SW480 (cell line): Measurements from ENCODE around the gene TPRKB.
A peak's percentile ranks its signal among the peaks of the same experiment; 100 is the strongest.
"Not testable (repeated sequence)": the region's sequence is repeated elsewhere in the genome, so short reads cannot be mapped to it uniquely, and the experiment has no call there.

Experiments used
- DNase-seq: peaks from one replicate; pipeline ENCODE4 v3.0.0-alpha.2; 2016; ENCODE audit warnings: low spot score

TPRKB gene

DNA sequence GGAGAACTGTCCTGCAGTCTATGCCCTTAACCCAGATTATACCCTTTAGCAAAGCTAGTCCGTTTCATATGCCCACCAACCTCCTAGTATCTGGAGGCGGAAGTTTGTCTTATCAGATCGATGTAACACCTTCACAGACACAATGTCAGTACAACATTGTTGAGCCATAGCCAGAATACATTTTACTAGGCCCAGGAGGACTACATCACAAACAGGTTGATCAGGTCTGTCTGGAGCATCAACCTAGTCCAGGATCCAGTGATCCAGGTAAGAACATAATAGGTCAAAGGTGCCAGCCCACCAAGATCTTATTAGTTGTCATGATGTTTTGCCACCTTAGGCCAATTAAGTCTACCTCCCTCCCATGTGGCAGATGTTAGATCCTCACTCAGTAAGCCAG, 2.0 kb upstream of the TPRKB start:
- no peak for DNase-seq

DNA sequence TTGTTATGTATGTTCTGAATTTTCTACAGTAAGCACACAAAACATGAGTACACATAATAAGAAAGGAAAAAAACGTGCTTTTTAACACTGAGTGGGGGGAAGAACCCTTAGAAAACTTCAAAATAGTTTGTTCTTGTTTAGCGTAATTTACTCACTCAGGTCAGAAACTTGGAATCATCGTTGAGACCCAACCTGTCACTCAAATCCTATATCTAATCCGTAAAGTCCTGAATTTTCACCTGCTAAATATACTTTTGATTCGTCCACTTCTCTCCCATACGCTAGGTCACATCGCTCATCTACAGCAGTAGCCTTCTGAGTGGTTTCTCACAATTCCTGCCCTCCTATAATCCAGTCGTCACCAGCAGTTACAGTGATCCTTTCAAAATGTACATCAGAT, 767 bp downstream of the TPRKB start:
- no peak for DNase-seq

DNA sequence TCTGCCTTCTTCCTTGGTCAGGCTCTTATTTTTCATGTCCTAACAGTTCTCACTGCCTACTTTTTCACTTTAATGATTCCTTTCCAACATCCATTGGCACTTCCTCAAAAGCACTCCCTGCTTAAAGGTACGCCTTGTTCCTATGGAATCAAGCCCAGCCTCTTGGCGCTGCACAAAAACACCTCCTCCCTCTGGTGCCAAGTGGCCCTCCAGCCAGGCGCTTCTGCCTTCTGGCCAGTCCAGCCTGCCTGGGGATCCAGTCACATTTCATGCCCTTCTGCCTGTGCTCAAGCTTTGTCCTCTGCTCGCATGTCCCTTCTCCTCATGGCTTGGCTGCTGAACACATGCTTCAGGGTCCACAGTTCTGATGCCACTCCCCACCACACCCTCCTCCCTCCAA, 6.3 kb downstream of the TPRKB start:
- DNase-seq: no peak

DNA sequence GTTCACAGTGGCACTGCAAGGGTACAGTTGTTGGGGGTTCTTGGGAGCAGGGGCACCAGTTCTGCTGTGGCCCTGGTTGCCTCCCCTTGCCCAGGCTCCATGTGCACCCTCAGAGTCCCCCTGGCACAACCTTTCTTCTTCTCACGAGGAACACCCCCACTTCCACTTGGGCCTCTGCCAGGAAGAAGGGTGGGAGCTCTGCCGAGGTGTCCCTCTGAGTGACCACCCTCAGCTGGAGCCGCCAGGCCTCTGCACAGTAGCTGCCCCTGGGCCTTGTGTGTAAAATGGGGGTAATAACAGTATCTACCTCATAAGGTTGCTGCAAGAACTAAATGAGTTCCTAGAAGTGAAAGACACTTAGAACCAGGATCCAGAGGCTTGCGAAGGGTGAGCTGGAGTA, 8.4 kb downstream of the TPRKB start:
- DNase-seq: no peak

DNA sequence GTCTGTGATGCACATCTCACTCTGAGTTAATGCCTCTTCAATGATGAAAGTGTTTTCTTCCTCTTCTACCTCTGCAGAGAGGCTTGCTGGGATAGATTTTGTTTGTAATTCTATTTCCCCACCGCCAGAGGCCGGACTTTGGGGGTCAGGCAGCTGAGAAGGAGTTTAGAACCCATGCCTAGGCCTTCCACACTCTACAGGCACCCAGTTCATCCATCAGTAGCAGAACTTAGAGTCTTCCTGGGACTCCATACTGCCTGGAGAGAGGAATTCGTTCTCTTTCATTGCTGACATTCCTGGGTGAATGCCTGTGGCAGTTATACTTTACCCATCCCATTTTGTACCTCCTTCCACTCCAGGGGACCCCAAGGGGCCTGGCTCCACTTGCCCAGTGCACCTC, 9.1 kb downstream of the TPRKB start:
- DNase-seq: no peak

DNA sequence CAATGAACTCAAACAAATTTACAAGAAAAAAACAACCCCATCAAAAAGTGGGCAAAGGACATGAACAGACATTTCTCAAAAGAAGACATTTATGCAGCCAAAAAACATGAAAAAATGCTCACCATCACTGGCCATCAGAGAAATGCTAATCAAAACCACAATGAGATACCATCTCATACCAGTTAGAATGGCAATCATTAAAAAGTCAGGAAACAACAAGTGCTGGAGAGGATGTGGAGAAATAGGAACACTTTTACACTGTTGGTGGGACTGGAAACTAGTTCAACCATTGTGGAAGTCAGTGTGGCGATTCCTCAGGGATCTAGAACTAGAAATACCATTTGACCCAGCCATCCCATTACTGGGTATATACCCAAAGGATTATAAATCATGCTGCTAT, 10.5 kb downstream of the TPRKB start:
- DNase-seq: not testable (repeated sequence)

DNA sequence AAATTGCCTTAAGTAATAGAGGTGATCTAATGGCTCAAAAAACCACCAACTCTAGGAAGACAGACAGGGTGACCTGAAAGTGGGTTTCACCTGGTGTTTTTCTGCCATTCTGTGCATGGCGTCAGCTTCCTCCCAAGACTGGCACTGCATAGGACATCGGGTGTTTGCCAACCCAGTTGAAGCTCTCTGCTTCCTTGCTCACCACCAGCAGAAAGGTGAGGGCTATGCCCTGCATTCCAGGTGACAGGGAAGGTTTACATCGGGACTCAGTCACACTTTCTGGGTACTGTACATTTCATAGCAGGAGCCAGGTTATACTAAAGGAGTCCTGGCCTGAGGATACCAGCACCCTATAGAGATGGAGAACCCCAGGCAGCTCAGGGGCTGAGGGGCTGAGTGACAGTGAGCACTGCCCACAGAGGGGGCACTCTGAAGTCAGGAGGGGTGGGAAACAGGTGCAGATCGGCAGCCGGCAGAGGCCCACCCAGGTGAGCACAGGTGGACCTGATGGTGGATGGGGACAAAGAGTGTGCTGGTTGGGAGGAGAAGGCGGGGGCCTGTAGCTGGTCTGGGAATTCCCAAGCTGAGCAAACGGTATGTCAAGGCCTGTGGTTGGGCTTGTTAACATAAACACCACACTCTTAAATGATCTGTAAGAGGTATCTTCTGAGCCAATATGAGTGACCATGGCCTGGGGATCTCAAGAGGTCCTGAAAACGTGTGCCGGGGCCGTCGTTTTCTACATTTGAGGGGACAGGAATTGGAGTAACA, 18.1 kb downstream of the TPRKB start:
- DNase-seq: no peak

DNA sequence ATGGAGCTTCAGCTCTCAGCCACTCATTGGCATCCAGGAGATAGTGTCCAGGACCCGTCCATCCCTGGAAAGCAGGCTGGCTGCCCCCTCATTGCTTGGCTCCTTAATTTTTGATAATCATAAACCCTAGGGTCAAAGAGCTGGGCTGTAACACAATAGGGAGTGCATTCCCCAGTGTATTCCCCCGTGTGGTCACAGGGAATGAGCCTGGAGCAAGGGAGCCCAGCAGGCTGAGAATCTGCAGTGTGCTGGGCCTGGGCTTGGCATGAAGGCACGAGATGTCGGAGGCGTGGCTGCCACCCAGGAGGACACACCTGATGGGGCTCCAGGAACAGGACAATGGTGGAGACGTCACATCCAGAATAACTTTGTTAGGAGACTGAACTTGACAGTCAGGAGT, 18.7 kb downstream of the TPRKB start:
- no peak for DNase-seq

DNA sequence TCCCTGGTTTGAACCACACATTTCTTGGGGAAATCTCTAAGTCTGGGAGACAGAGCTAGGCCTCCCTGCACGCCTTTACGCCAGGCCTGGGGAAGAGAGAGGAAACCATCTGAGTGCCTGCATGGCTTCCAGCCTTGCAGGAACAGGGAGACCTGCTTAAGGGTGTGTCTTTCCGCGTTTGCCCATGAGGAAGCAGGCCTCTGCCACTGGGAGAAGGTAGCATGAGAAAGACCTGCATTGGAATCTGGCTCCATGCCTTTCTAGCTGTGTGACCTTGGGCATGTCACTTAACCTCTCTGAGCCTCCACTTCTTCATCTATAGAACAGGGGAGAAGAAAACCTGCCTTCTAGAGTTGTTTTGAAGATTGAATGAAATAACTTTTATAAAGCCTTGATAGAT, 19.4 kb downstream of the TPRKB start:
- DNase-seq: not testable (repeated sequence)

DNA sequence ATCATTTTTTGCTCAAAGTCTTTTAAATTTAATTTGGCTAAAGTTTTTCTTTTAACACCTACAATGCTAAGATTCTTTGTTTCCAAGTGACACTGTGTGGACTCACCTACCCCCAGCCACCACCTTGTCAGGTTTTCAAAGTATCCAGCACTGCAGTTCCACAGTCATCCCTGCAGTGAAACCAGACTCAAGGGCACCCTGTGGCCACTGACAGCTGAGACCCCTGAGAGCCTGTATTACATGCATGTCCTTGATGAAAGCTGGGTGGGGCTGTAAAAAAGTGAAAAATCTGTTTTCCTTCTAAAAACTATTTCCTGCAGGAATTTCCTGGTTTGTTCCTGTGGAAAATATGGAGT, 19.9 kb downstream of the TPRKB start:
- no peak for DNase-seq

DNA sequence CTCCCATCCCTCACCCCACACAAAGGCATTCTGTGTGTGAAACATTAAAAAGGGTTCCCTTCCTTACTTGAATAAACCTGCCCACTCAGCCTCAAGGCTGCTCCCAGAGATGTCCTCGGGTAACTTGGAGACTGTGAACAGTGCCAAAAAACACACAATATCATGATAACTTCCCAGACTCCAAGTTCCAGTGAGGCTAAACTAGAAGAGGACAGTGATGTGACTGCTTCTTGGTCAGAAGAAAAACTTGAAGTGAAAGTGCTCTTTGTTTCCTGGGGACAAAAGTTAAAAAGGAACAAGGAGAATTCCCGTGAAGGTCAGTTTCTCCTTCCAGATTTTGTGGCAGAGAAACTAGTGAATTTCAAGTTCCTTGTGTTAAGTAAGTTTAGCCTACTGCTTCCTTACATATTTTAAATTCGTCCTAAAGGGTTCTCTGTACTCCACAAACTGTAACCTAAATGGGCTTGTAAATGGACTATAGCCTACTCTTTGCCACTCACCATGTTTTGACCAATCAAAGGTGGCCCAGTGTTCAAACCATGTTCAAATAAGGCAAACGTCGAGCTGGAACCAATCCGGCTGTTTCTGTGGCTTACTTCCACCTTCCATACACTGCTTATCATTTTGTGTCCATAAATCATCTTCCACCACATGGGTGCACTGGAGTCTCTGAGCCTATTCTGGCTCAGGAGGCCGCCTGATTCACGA, 20.4 kb downstream of the TPRKB start:
- peak; percentile 25 for DNase-seq

DNA sequence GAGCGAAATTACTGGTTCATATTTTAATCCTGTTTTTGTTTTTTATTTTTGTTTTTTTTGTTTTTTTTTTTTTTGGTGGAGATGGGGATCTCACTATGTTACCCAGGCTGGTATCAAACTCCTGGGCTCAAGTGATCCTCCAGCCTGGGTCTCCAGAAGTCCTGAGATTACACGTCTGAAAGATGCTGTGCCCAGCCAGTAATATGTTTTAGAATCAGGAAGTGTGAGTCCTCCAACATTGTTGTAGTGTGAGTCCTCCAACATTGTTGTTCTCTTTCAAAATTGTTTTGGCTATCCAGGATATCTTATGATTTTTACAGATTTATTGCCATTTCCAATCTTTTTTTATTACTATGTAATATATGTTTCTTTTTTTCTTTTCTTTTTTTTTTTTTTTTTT, 23.1 kb downstream of the TPRKB start:
- DNase-seq: no peak

DNA sequence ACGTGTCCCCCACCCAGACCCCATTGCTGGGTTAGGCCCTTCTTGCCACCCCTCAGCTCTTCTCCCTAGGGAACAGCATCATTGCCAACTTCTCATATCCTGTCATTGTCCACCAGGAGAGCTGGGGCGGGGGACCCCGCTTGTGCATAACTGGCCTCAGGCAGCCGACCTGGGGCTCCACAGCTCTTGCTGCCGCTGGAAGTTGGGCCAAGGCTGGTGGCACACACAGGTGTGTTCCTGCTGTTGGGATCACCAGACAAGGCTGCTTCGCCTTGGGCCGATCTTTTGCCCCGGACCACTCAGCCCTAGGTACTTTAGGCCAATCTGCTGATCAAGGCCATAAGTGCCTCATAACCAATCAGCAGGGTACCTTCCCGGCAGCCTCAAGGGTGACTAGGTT, 28.6 kb downstream of the TPRKB start:
- DNase-seq: no peak

DNA sequence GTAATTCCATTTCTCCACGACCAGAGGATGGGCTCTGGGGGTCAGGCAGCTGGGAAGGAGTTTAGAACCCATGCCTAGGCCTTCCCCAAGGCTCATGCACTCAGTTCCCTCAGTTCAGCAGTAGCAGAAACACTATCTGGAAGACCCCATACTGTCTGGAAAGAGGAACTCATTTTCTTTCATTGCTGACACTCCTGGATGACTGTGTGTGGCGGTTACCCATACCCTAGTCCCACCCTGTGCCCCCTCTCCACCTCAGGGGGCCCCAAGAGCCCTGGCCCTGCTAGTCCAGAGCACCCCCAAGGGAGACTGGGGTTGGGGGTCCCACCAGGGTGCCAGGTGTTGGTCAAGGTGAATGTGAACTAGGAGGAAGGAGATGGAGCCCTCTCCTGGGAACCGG, 29.5 kb downstream of the TPRKB start:
- no peak for DNase-seq

DNA sequence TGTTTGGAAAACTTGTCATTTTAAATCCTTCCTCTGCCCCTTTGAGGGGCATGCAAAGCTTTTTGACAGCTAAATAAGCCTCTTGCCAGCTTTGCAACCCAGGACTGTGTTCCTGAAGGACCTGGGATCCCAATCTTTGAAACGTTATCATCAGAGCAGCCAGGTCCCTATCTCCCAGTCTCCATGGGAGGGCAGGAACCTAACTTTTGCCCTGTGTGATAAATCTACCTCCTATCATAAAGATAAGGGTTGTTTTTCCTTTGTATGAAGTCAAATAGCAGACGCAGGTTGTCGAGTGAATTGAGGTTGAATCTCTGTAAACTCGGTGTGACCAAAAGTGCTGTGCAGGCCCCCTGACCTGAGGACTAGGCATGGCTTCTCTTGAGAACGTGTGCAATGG, 30.1 kb downstream of the TPRKB start:
- no peak for DNase-seq

DNA sequence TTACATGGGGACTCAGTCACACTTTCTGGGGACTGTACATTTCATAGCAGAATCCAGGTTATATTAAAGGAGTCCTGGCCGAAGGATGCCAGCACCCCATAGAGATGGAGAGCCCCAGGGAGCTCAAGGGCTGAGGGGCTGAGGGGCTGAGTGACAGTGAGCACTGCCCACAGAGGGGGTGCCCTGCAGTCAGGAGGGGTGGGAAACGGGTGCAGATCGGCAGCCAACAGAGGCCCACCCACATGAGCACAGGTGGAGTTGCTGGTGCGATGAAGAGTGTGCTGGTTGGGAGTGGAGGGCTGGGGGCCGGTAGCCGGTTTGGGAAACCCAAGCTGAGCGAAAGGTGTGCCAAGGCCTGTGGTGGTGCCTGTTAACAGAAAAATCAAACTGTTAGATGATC, 32.1 kb downstream of the TPRKB start:
- no peak for DNase-seq

DNA sequence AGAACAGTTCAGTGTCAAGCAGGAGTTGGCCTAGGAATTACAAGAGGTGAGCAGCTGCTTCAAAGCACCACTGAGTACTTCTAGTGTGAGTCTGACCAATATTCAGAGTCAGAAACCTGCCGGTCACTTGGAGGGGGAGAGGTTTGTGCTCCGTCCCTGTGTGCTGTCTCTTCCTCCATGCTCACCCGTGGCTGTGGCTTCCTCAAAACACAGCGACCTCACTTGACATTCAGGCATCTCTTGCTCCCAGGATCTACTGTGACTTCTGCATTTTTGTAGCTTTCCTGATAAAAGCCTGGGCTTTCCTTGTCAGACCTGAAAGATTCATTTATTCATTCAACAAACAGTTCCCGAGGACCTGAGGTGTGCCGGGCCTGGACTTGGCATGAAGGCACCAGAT, 32.9 kb downstream of the TPRKB start:
- no peak for DNase-seq

DNA sequence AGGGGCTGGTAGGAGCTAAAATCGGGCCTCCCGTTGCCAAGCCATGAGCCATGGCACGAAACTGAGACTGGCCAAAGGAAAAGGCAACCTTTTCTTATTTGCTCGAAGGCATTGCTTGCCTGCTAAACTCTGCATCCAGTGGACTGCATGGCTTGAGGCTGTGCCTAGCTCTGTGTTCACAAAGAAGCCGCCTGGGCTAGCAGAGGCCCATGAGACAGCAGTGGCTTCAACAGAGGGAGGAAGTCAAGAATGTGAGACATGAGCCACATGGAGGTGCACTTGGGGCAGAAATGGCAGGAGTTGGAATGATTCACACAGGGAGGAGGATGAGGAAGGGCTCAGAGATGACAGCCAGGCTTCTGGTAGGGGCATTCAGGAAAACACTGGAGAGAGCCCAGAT, 33.5 kb downstream of the TPRKB start:
- DNase-seq: no peak

DNA sequence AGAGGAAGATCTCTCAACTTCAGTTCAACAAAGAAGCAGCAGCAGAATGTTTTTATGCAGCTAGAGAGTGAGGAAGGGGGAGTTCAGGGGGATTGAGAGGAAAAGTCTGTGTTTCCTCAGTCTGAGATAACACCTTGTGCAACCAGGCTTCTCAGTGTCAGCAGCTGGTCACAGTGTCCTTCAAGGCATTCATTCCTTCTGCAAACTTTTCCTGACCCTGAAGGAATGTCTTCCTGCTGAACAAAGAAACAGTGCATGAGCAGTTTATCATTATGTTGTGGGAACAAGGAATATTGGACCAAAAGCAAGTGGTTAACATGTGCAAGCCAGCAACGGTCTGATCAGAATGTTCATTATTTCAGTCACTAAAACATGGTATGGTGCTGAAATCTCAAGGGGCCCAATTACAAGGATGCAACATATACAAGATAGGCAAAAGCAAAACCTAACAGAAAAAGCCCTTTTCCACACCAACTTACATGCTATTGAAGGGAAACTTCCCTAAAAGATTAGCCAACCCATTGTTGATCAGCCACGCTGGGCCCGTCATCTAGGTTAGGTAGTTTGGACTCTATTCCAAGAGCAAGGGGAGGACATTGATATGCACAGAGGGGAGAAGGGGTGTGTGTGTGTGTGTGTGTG, 34.2 kb downstream of the TPRKB start:
- not testable (repeated sequence) for DNase-seq

DNA sequence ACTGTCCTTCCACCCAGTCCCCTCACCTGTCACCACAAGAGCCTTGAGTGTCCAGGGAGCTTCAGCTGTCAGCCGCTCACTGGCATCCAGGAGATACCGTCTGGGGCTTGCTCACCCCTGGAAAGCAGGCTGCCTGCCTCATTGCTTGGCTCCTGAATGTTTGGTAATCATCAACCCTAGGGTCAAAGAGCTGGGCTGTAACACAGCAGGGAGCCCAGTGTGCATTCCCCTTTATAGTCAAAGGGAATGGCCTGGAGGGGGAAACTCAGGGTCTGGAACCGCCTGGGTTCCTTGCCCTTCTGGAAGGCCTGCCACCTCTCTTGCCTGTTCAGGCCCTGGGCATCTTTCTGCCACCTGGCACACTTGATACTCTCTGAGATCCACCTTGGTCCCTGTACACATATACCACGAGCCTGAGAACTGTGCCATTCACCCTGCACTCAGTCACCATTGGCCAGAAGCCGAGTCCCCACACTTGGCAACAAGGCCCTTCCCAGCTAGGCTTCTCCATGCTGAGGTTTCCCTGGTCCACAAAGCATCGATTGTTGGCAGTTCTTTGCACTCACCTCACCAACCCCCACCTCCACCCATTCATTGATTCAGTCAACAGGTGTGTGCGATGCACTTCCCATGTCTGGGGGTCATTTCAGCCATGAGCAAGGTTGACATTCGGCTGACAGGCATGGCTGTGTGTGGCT, 35.0 kb downstream of the TPRKB start:
- DNase-seq: no peak

DNA sequence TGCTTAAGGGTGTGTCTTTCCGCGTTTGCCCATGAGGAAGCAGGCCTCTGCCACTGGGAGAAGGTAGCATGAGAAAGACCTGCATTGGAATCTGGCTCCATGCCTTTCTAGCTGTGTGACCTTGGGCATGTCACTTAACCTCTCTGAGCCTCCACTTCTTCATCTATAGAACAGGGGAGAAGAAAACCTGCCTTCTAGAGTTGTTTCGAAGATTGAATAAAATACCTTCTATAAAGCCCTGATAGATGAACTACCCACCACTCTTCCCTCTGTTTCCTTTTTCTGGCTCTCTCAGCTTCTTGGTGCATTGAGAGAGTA, 35.7 kb downstream of the TPRKB start:
- not testable (repeated sequence) for DNase-seq

DNA sequence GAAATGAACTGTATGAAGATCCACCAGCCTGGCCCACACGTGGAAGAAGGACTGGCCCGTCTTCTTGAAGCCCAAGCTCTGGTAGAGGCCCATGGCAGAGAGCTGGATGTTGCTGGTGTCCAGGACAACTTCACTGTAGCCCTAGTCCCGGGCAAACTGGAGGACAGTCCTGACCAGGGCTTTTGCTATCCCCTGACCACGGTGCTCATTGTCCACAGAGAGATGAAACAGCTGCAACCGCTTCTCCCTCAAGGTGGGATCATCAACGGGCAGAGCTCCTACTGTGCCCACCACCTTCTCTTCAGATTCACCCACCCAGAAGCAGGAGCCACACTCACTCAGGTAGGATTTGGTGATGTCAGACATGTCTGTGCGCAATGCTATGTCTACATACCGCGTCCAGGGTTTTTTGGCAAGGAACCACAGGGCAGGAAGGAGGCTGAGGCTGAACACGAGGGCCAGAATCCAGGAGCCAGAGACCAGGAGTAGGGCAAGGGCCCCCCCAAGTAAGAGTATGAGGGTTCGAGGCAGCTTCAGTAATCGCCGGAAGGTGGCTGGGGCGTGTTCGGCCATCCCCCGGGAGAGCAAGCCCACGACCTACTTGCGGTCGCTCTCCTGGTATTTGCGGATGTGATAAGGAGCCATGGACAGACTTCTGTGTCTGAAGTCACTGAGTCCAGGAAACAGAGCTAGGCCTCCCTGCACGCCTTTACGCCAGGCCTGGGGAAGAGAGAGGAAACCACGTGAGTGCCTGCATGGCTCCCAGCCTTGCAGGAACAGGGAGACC, 36.3 kb downstream of the TPRKB start:
- DNase-seq: no peak
